SK-N-SH treated with all-trans-retinoic acid at 6 μM for 48 hours (cell line): ENCODE data around the gene SEC22A.

ENCODE experiments used
- ATAC-seq: fragments of 200-7000 bp; cut with Tn5 transposase; 3 replicates; pipeline ENCODE4 v1.9.1; 2020; ENCODE audit warnings: mild to moderate bottlenecking, moderate library complexity
- ARNTL ChIP-seq: fragments of 450-650 bp; formaldehyde crosslinking; IDR thresholded peaks from 2 replicates; pipeline ENCODE4 v1.5.0; 2020; ENCODE audit warnings: low read depth, mild to moderate bottlenecking, moderate library complexity, borderline replicate concordance
- BACH2 ChIP-seq: fragments of 250-450 bp; sonication (Bioruptor Pico); IDR thresholded peaks from 2 replicates; pipeline ENCODE4 v1.9.0; 2021; ENCODE audit warnings: mild to moderate bottlenecking, borderline replicate concordance
- CSDC2 ChIP-seq: fragments of 250-450 bp; sonication (Bioruptor Pico); IDR thresholded peaks from 2 replicates; pipeline ENCODE4 v1.5.0; 2020; ENCODE audit warnings: mild to moderate bottlenecking, moderate library complexity
- GLIS3 ChIP-seq: fragments of 250-450 bp; sonication (Bioruptor Pico); IDR thresholded peaks from 2 replicates; pipeline ENCODE4 v1.5.0; 2020; ENCODE audit warnings: mild to moderate bottlenecking, moderate library complexity
- OSR1 ChIP-seq: fragments of 250-450 bp; sonication (Bioruptor Pico); IDR thresholded peaks from 2 replicates; pipeline ENCODE4 v1.8.0; 2022; ENCODE audit warnings: moderate library complexity, mild to moderate bottlenecking, inconsistent platforms
- RARB ChIP-seq: fragments of 250-450 bp; sonication (Bioruptor Pico); IDR thresholded peaks from 2 replicates; pipeline ENCODE4 v1.8.0; 2021; ENCODE audit warnings: mild to moderate bottlenecking, moderate library complexity
- SNAI2 ChIP-seq: fragments of 250-450 bp; sonication (Bioruptor Pico); IDR thresholded peaks from 2 replicates; pipeline ENCODE4 v1.5.0; 2020; ENCODE audit warnings: mild to moderate bottlenecking, moderate library complexity
- TCF4 ChIP-seq: fragments of 250-450 bp; sonication (Bioruptor Pico); IDR thresholded peaks from 2 replicates; pipeline ENCODE4 v1.8.0; 2021; ENCODE audit warnings: mild to moderate bottlenecking, moderate library complexity, borderline replicate concordance
- TOX ChIP-seq: fragments of 250-450 bp; sonication (Bioruptor Pico); IDR thresholded peaks from 2 replicates; pipeline ENCODE4 v1.8.0; 2021; ENCODE audit warnings: mild to moderate bottlenecking, moderate library complexity, borderline replicate concordance
- ZC3H10 ChIP-seq: fragments of 250-450 bp; sonication (Bioruptor Pico); IDR thresholded peaks from 2 replicates; pipeline ENCODE4 v1.5.1; 2021; ENCODE audit warnings: mild to moderate bottlenecking, moderate library complexity
- ZFP3 ChIP-seq: fragments of 250-450 bp; sonication (Bioruptor Pico); IDR thresholded peaks from 2 replicates; pipeline ENCODE4 v1.5.0; 2020; ENCODE audit warnings: mild to moderate bottlenecking, moderate library complexity
- ZFP30 ChIP-seq: fragments of 450-650 bp; formaldehyde crosslinking; IDR thresholded peaks from 2 replicates; pipeline ENCODE4 v1.5.0; 2022; ENCODE audit warnings: mild to moderate bottlenecking, moderate library complexity
- ZNF565 ChIP-seq: fragments of 450-650 bp; formaldehyde crosslinking; conservative IDR thresholded peaks from 2 replicates; pipeline ENCODE4 v1.5.0; 2020; ENCODE audit warnings: low read depth, mild to moderate bottlenecking, moderate library complexity
- ZNF70 ChIP-seq: fragments of 450-650 bp; formaldehyde crosslinking; IDR thresholded peaks from 2 replicates; pipeline ENCODE4 v1.5.0; 2020; ENCODE audit warnings: mild to moderate bottlenecking, moderate library complexity
- ZNF8 ChIP-seq: fragments of 450-650 bp; formaldehyde crosslinking; IDR thresholded peaks from 2 replicates; pipeline ENCODE4 v1.5.0; 2020; ENCODE audit warnings: mild to moderate bottlenecking, moderate library complexity
- TF ChIP-seq, protein P1 (sequence below): fragments of 250-450 bp; sonication (Bioruptor Pico); IDR thresholded peaks from 2 replicates; pipeline ENCODE4 v1.5.0; 2020; ENCODE audit warnings: mild to moderate bottlenecking, moderate library complexity
- TF ChIP-seq, protein P2 (sequence below): fragments of 250-450 bp; sonication (Bioruptor Pico); IDR thresholded peaks from 2 replicates; pipeline ENCODE4 v1.8.0; 2020; ENCODE audit warnings: mild to moderate bottlenecking, moderate library complexity, borderline replicate concordance
- TF ChIP-seq, protein P3 (sequence below): fragments of 250-450 bp; sonication (Bioruptor Pico); IDR thresholded peaks from 2 replicates; pipeline ENCODE4 v1.5.1; 2020; ENCODE audit warnings: low read depth, mild to moderate bottlenecking, moderate library complexity
- TF ChIP-seq, protein P4 (sequence below): fragments of 250-450 bp; sonication (Bioruptor Pico); IDR thresholded peaks from 2 replicates; pipeline ENCODE4 v1.5.1; 2021; ENCODE audit warnings: mild to moderate bottlenecking, moderate library complexity
- TF ChIP-seq, protein P5 (sequence below): fragments of 250-450 bp; sonication (Bioruptor Pico); IDR thresholded peaks from 2 replicates; pipeline ENCODE4 v1.8.0; 2021; ENCODE audit warnings: low read depth, mild to moderate bottlenecking, moderate library complexity, borderline replicate concordance

Gene SEC22A

DNA sequence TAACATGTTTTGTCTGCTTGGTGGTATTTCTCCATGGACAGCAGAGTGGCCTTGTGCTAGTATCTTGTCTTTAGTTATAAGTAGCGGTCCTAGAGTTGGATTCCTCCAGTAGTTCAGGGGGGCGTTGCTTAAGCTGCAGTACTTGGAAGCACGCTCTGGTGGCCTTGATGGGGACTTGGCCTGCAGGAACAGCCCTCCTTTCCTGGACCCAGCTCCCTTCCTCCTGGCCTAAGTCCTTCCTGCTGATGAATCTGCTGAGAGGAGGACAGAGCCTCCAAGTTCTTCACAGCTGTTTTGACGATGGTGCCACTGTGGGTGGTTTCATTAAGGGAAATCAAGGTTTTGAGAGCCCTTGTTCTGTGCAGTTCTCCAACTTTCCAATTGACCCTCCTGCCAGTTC is 38.6 kb upstream of the SEC22A start (continued):
- TF ChIP-seq ZFP3, result no peak
- TF ChIP-seq, protein P1, sequence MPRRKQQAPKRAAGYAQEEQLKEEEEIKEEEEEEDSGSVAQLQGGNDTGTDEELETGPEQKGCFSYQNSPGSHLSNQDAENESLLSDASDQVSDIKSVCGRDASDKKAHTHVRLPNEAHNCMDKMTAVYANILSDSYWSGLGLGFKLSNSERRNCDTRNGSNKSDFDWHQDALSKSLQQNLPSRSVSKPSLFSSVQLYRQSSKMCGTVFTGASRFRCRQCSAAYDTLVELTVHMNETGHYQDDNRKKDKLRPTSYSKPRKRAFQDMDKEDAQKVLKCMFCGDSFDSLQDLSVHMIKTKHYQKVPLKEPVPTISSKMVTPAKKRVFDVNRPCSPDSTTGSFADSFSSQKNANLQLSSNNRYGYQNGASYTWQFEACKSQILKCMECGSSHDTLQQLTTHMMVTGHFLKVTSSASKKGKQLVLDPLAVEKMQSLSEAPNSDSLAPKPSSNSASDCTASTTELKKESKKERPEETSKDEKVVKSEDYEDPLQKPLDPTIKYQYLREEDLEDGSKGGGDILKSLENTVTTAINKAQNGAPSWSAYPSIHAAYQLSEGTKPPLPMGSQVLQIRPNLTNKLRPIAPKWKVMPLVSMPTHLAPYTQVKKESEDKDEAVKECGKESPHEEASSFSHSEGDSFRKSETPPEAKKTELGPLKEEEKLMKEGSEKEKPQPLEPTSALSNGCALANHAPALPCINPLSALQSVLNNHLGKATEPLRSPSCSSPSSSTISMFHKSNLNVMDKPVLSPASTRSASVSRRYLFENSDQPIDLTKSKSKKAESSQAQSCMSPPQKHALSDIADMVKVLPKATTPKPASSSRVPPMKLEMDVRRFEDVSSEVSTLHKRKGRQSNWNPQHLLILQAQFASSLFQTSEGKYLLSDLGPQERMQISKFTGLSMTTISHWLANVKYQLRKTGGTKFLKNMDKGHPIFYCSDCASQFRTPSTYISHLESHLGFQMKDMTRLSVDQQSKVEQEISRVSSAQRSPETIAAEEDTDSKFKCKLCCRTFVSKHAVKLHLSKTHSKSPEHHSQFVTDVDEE (CRISPR knock-in tag), result no peak
- no peak for TF ChIP-seq ZNF8 (CRISPR knock-in tag)

DNA sequence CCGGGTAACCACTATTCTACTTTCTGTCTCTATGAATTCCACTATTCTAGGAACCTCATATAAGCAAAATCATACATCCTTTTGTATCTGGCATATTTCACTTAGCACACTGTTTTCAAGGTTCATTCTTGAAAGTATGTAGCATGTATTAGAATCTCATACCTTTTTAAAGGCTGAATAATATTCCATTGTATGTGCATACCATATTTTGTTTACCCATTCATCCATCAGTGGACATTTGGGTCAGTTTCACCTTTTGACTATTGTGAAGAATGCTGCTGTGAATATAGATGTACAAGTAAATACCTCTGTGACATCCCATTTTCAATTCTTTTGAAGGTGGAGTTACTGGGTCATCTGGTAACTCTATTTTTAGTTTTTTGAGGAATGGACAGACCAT is 36.6 kb upstream of the SEC22A start:
- no peak for ATAC-seq
- TF ChIP-seq ARNTL (CRISPR knock-in tag) (no peak), TCF4 (CRISPR knock-in tag) (no peak), ZNF8 (CRISPR knock-in tag) (peak; percentile 96)
- TF ChIP-seq, protein P2, sequence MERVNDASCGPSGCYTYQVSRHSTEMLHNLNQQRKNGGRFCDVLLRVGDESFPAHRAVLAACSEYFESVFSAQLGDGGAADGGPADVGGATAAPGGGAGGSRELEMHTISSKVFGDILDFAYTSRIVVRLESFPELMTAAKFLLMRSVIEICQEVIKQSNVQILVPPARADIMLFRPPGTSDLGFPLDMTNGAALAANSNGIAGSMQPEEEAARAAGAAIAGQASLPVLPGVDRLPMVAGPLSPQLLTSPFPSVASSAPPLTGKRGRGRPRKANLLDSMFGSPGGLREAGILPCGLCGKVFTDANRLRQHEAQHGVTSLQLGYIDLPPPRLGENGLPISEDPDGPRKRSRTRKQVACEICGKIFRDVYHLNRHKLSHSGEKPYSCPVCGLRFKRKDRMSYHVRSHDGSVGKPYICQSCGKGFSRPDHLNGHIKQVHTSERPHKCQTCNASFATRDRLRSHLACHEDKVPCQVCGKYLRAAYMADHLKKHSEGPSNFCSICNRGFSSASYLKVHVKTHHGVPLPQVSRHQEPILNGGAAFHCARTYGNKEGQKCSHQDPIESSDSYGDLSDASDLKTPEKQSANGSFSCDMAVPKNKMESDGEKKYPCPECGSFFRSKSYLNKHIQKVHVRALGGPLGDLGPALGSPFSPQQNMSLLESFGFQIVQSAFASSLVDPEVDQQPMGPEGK (CRISPR knock-in tag), result no peak
- TF ChIP-seq, protein P3, sequence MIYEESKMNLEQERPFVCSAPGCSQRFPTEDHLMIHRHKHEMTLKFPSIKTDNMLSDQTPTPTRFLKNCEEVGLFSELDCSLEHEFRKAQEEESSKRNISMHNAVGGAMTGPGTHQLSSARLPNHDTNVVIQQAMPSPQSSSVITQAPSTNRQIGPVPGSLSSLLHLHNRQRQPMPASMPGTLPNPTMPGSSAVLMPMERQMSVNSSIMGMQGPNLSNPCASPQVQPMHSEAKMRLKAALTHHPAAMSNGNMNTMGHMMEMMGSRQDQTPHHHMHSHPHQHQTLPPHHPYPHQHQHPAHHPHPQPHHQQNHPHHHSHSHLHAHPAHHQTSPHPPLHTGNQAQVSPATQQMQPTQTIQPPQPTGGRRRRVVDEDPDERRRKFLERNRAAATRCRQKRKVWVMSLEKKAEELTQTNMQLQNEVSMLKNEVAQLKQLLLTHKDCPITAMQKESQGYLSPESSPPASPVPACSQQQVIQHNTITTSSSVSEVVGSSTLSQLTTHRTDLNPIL (CRISPR knock-in tag), result no peak

DNA sequence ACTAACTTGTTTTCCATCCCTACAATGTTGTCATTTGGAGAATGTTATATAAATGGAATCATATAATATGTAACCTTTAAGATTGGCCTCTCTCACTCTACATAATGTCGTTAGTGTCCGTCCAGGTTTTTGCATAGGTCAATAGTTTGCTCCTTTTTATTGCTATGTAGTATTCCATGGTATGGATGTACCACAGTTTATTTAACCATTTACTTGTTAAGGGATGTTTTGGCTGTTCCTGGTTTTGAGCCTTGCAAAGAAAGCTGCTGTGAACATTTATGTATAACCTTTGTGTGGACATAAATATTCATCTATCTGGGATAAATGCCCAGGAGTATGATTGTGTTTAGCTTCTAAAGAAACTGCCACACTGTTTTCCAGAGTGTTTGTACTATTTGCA is 34.1 kb upstream of the SEC22A start:
- ATAC-seq, result no peak
- TF ChIP-seq ZNF8 (CRISPR knock-in tag), result peak; percentile 98
- TF ChIP-seq, protein P4, sequence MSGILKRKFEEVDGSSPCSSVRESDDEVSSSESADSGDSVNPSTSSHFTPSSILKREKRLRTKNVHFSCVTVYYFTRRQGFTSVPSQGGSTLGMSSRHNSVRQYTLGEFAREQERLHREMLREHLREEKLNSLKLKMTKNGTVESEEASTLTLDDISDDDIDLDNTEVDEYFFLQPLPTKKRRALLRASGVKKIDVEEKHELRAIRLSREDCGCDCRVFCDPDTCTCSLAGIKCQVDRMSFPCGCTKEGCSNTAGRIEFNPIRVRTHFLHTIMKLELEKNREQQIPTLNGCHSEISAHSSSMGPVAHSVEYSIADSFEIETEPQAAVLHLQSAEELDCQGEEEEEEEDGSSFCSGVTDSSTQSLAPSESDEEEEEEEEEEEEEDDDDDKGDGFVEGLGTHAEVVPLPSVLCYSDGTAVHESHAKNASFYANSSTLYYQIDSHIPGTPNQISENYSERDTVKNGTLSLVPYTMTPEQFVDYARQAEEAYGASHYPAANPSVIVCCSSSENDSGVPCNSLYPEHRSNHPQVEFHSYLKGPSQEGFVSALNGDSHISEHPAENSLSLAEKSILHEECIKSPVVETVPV (CRISPR knock-in tag), result no peak

DNA sequence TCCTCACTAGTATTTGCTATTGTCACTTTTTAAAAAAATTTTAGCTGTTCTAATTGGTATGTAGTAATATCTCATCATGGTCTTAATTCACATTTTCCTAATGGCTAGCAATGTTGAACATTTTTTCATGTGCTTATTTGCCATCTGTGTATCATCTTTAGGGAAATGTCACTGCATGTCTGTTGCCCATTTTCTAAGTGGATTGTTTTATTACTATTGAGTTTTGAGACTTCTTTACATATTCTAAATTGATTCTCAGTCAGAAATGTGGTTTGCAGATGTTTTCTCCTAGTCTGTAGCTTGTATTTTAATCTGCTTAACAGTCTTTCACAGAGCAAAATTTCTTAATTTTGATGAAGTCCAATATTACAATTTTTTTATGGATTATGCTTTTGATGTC is 33.6 kb upstream of the SEC22A start:
- no peak for ATAC-seq
- TF ChIP-seq, protein P1 (CRISPR knock-in tag), result no peak
- no peak for TF ChIP-seq ZNF70 (CRISPR knock-in tag)
- TF ChIP-seq OSR1, result no peak
- TF ChIP-seq ZC3H10 (CRISPR knock-in tag), result no peak
- TF ChIP-seq GLIS3 (CRISPR knock-in tag), result no peak
- TF ChIP-seq SNAI2 (CRISPR knock-in tag), result no peak
- no peak for TF ChIP-seq ZFP30 (CRISPR knock-in tag)
- TF ChIP-seq BACH2 (CRISPR knock-in tag), result no peak
- no peak for TF ChIP-seq RARB
- TF ChIP-seq ARNTL (CRISPR knock-in tag), result no peak
- TF ChIP-seq ZFP3, result no peak
- TF ChIP-seq ZNF565, result no peak
- TF ChIP-seq, protein P3 (CRISPR knock-in tag), result no peak
- TF ChIP-seq TOX (CRISPR knock-in tag), result no peak
- TF ChIP-seq, protein P5, sequence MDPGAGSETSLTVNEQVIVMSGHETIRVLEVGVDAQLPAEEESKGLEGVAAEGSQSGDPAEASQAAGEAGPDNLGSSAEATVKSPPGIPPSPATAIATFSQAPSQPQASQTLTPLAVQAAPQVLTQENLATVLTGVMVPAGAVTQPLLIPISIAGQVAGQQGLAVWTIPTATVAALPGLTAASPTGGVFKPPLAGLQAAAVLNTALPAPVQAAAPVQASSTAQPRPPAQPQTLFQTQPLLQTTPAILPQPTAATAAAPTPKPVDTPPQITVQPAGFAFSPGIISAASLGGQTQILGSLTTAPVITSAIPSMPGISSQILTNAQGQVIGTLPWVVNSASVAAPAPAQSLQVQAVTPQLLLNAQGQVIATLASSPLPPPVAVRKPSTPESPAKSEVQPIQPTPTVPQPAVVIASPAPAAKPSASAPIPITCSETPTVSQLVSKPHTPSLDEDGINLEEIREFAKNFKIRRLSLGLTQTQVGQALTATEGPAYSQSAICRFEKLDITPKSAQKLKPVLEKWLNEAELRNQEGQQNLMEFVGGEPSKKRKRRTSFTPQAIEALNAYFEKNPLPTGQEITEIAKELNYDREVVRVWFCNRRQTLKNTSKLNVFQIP (CRISPR knock-in tag), result no peak
- no peak for TF ChIP-seq CSDC2 (CRISPR knock-in tag)
